A549 (cell line): ENCODE results near the gene SHANK1. TPM values are rescaled to one million over a fixed set of nuclear protein-coding genes. Genes with fewer than 3 reads are reported as not detected.
A peak's percentile ranks its signal among the peaks of the same experiment; 100 is the strongest.
"Not testable (repeated sequence)": the region's sequence is repeated elsewhere in the genome, so short reads cannot be mapped to it uniquely, and the experiment has no call there.

ENCODE experiments used
- ATAC-seq, 2 experiments: fragments of 200-7000 bp in 1 of 2; fragments of >200 bp in 1 of 2; cut with Nextera tagmentation in 1 of 2; cut with Tn5 transposase in 1 of 2; 3 replicates each; pipeline versions ENCODE4 v1.8.0 to v1.9.1; 2018 to 2020; ENCODE audit warnings: mild to moderate bottlenecking in 1 of 2, moderate library complexity in 1 of 2
- CTCF ChIA-PET: fragments of 300-600 bp; sonication (Branson Sonifier 250); formaldehyde crosslinking; extraction: SDS; loops from one replicate; lab custom pipeline; 2021; ENCODE audit warnings: antibody characterized with exemption, inconsistent platforms; lab: Yijun Ruan, JAX
- POLR2A ChIA-PET: fragments of 350-600 bp; formaldehyde crosslinking; extraction: SDS; loops from one replicate; lab custom pipeline; 2021; ENCODE audit warnings: antibody characterized with exemption, inconsistent platforms; lab: Yijun Ruan, JAX
- DNase-seq, 2 experiments: peaks; one replicate each; pipeline versions ENCODE4 v3.0.0 to v3.0.0-alpha.2; 2011 to 2016; ENCODE audit warnings: low read depth in 1 of 2, low spot score in 1 of 2
- FAIRE-seq: peaks from 2 replicates; lab custom pipeline; 2011; peaks lifted over from hg19 to GRCh38; lab: Jason Lieb, UNC
- H3K27ac ChIP-seq, 2 experiments: fragments of >200 bp; sonication (Bioruptor Twin); formaldehyde crosslinking; 3 replicates each; pipeline ENCODE4 v1.5.1; 2016 to 2017
- H3K4me1 ChIP-seq: fragments of >200 bp; sonication (Bioruptor Twin); formaldehyde crosslinking; 3 replicates; pipeline ENCODE4 v1.6.1; 2016
- H3K4me2 ChIP-seq: fragments of >200 bp; sonication (Bioruptor Twin); formaldehyde crosslinking; 3 replicates; pipeline ENCODE4 v1.6.1; 2016
- H3K4me3 ChIP-seq: fragments of >200 bp; sonication (Bioruptor Twin); formaldehyde crosslinking; 3 replicates; pipeline ENCODE4 v1.5.1; 2016
- H3K9me3 ChIP-seq: fragments of >200 bp; sonication (Bioruptor Twin); formaldehyde crosslinking; 3 replicates; pipeline ENCODE4 v1.6.1; 2016
- CEBPB ChIP-seq, 2 experiments: fragments of >200 bp in 1 of 2; sonication (Bioruptor Twin) in 1 of 2; formaldehyde crosslinking in 1 of 2; IDR thresholded peaks; 2 replicates each; pipeline ENCODE4 v1.6.1; 2012 to 2016
- CTCF ChIP-seq: fragments of >200 bp; sonication (Bioruptor Twin); formaldehyde crosslinking; IDR thresholded peaks from 3 replicates; pipeline ENCODE4 v1.5.1; 2016
- E2F6 ChIP-seq: IDR thresholded peaks from 2 replicates; pipeline ENCODE4 v1.6.1; 2012; ENCODE audit warnings: low read depth, borderline replicate concordance
- JUNB ChIP-seq: fragments of >200 bp; sonication (Bioruptor Twin); formaldehyde crosslinking; IDR thresholded peaks from 2 replicates; pipeline ENCODE4 v1.6.1; 2016
- POLR2AphosphoS2 ChIP-seq: conservative IDR thresholded peaks from 2 replicates; pipeline ENCODE4 v1.6.1; 2012; ENCODE audit warnings: low read length, improper control_type of control experiment, inconsistent platforms
- RAD21 ChIP-seq, 2 experiments: fragments of >200 bp in 1 of 2; sonication (Bioruptor Twin) in 1 of 2; formaldehyde crosslinking in 1 of 2; IDR thresholded peaks in 1 of 2; conservative IDR thresholded peaks in 1 of 2; 2 replicates in 1 of 2; 3 replicates in 1 of 2; pipeline ENCODE4 v1.6.1; 2012 to 2018; ENCODE audit warnings: inconsistent platforms in 1 of 2
- REST ChIP-seq: fragments of 200-600 bp; sonication (generic); IDR thresholded peaks from 2 replicates; pipeline ENCODE4 v1.6.1; 2016; ENCODE audit warnings: antibody characterized with exemption, mild to moderate bottlenecking, moderate library complexity
- USF2 ChIP-seq: fragments of 450-650 bp; IDR thresholded peaks from 2 replicates; pipeline ENCODE4 v1.6.1; 2014; ENCODE audit warnings: antibody characterized with exemption
- WGBS: methylation state at CpG from one replicate; pipeline ENCODE4 v1.1.6; 2017; ENCODE audit errors: missing lambda C conversion rate; 5-methylcytosine and 5-hydroxymethylcytosine counted together
- polyA plus RNA-seq, 4 experiments: library from polyadenylated mRNA; depleted of rRNA in 3 of 4; stranded (reverse); fragments of >200 nt; fragmentation: RNase III in 1 of 4; extraction: RNeasy Plus Mini Kit Qiagen cat#74134 plus additional on column Dnase treatment in 1 of 4; gene quantifications; 2 replicates in 3 of 4; 3 replicates in 1 of 4; pipeline ENCODE4 v1.2.3, GENCODE V29; 2011 to 2017

SHANK1 gene
- polyA plus RNA-seq, 2 of the 4 experiments (the other 2 are of a cell fraction): 0.04 to 0.17 TPM

GRCh38 chr19:50759886-50760285, 40.3 kb upstream of the SHANK1 start:
- H3K9me3 ChIP-seq: no peaks in the 10 kb centered on the region
- no peak for FAIRE-seq
- WGBS: 44% methylated on average over 4 of the region's 4 CpGs
- H3K4me2 ChIP-seq: no peak overlapping the region
- TF ChIP-seq USF2: peak; percentile 90
- peak; percentile 64 to 82; a peak in 3 of 4 replicates for TF ChIP-seq CEBPB (IDR thresholded peaks at IDR 0.05)
- no peak for TF ChIP-seq REST
- TF ChIP-seq RAD21 (conservative IDR thresholded peaks at IDR 0.05 in 1 of 2, IDR thresholded peaks at IDR 0.05 in 1 of 2): no peak
- TF ChIP-seq, all 56 proteins: peak for 2
- CTCF ChIA-PET: interaction anchor here (0.9 to 3.0 kb wide), 8 partner anchors 11 to 222 kb away, joined by 3 to 11 read pairs (median 4); partner anchors contain the start of gene CLEC11A
- DNase-seq: peak; percentile 55 to 72
- H3K27ac ChIP-seq: no peak overlapping the region
- H3K4me3 ChIP-seq: no peak overlapping the region
- ATAC-seq: peak in 1 of 2 experiments; percentile 59; a peak in 3 of 6 replicates
- no peaks in the 10 kb centered on the region for H3K4me1 ChIP-seq
- POLR2A ChIA-PET: no interaction called here

- ATAC-seq, POLR2A ChIA-PET, H3K27ac ChIP-seq, H3K4me3 ChIP-seq, DNase-seq, FAIRE-seq, H3K4me1 ChIP-seq, H3K4me2 ChIP-seq, H3K9me3 ChIP-seq: not testable (repeated sequence)
- CTCF ChIA-PET: interaction anchor here (1.2 to 3.0 kb wide), 5 partner anchors 10 to 222 kb away, joined by 3 to 11 read pairs (median 4); partner anchors contain the start of gene CLEC11A
- WGBS: 74% methylated on average over 18 of the region's 18 CpGs
Observed at GRCh38 chr19:50759076-50759475, 39.5 kb upstream of the SHANK1 start.

- FAIRE-seq, DNase-seq, H3K9me3 ChIP-seq, H3K27ac ChIP-seq, ATAC-seq, CTCF ChIA-PET, POLR2A ChIA-PET, H3K4me1 ChIP-seq, H3K4me3 ChIP-seq, H3K4me2 ChIP-seq: not testable (repeated sequence)
- WGBS: 89% methylated on average over 3 of the region's 3 CpGs
Observed at GRCh38 chr19:50757624-50758023, 38.0 kb upstream of the SHANK1 start.

- H3K27ac ChIP-seq, POLR2A ChIA-PET, DNase-seq, H3K4me2 ChIP-seq, H3K4me1 ChIP-seq, H3K9me3 ChIP-seq, H3K4me3 ChIP-seq: not testable (repeated sequence)
- FAIRE-seq: peak; percentile 99
- CTCF ChIA-PET: interaction anchor here (0.6 to 4.8 kb wide), 2 partner anchors 27 to 32 kb away, joined by 3 to 25 read pairs; no protein-coding TSS in a partner anchor
- ATAC-seq: peak; percentile 37 to 41; a peak in 3 of 6 replicates
- WGBS: 38% methylated on average over 8 of the region's 8 CpGs
Observed at GRCh38 chr19:50756244-50756643, 36.6 kb upstream of the SHANK1 start.

- no peak overlapping the region for H3K27ac ChIP-seq
- POLR2A ChIA-PET: interaction anchor here (1.2 kb wide), 1 partner anchor 29 kb away, joined by 5 read pairs; no protein-coding TSS in a partner anchor
- no peak for TF ChIP-seq JUNB
- no peak for TF ChIP-seq E2F6
- TF ChIP-seq CTCF: no peak
- TF ChIP-seq POLR2AphosphoS2: no peak
- no peak for DNase-seq
- H3K9me3 ChIP-seq: no peaks in the 10 kb centered on the region
- H3K4me1 ChIP-seq: no peaks in the 10 kb centered on the region
- CTCF ChIA-PET: interaction anchor here (1.0 to 4.8 kb wide), 7 partner anchors 10 to 216 kb away, joined by 3 to 25 read pairs (median 5); no protein-coding TSS in a partner anchor
- WGBS: 35% methylated on average over 4 of the region's 4 CpGs
- H3K4me2 ChIP-seq: no peak overlapping the region
- no peak for FAIRE-seq
- H3K4me3 ChIP-seq: no peak overlapping the region
- ATAC-seq: no peak
Observed at GRCh38 chr19:50753879-50754278, 34.3 kb upstream of the SHANK1 start.
